Measurements from ENCODE around the gene NUP37.
A peak's percentile ranks its signal among the peaks of the same experiment; 100 is the strongest.
"Not testable (repeated sequence)": the region's sequence is repeated elsewhere in the genome, so short reads cannot be mapped to it uniquely, and the experiment has no call there.

Gene NUP37

GRCh38 chr12:102119674-102120563 lies at the start of gene NUP37, which contains the start of gene PARPBP:
Gene NUP37, minus strand, starts transcription at chr12:102120114. Its CDS starts 1,596 bp downstream, at chr12:102118518.
Gene PARPBP, plus strand, starts transcription at chr12:102120183. Its CDS starts 3,706 bp downstream, at chr12:102123889.
- peak; percentile 90 for DNase-seq

- no peak for DNase-seq
These were observed 48.1 kb upstream of the NUP37 start for GRCh38 chr12:102167821-102168604.

GRCh38 chr12:102163383-102163782 lies 43.5 kb upstream of the NUP37 start:
- no peak for DNase-seq

GRCh38 chr12:102155206-102155605 lies 35.3 kb upstream of the NUP37 start:
- not testable (repeated sequence) for DNase-seq

- DNase-seq: not testable (repeated sequence)
These were observed 27.2 kb upstream of the NUP37 start for GRCh38 chr12:102147062-102147587.

- DNase-seq: no peak
These were observed 24.3 kb upstream of the NUP37 start for GRCh38 chr12:102144221-102144620.

- DNase-seq: not testable (repeated sequence)
These were observed 23.0 kb upstream of the NUP37 start for GRCh38 chr12:102142866-102143373.

GRCh38 chr12:102137619-102138018 lies 17.7 kb upstream of the NUP37 start:
- DNase-seq: not testable (repeated sequence)

- DNase-seq: not testable (repeated sequence)
These were observed 11.5 kb upstream of the NUP37 start for GRCh38 chr12:102131442-102131841.

- not testable (repeated sequence) for DNase-seq
These were observed 10.8 kb upstream of the NUP37 start for GRCh38 chr12:102130720-102131119.

GRCh38 chr12:102121328-102121727 lies 1.4 kb upstream of the NUP37 start:
- DNase-seq: not testable (repeated sequence)

- DNase-seq: peak; percentile 22
These were observed 972 bp upstream of the NUP37 start for GRCh38 chr12:102120886-102121285.

- DNase-seq: no peak
These were observed 605 bp upstream of the NUP37 start for GRCh38 chr12:102120564-102120873.

- no peak for DNase-seq
These were observed 1.0 kb downstream of the NUP37 start for GRCh38 chr12:102118874-102119273.

GRCh38 chr12:102116392-102116791 lies 3.5 kb downstream of the NUP37 start:
- DNase-seq: no peak

GRCh38 chr12:102114212-102114611 lies 5.7 kb downstream of the NUP37 start:
- no peak for DNase-seq

GRCh38 chr12:102110782-102111181 lies 9.1 kb downstream of the NUP37 start:
- no peak for DNase-seq

GRCh38 chr12:102107970-102108369 lies 11.9 kb downstream of the NUP37 start:
- no peak for DNase-seq

- DNase-seq: no peak
These were observed 13.0 kb downstream of the NUP37 start for GRCh38 chr12:102106905-102107304.

GRCh38 chr12:102096855-102097254 lies 23.1 kb downstream of the NUP37 start:
- DNase-seq: no peak

- peak; percentile 16 for DNase-seq
These were observed 24.1 kb downstream of the NUP37 start for GRCh38 chr12:102095677-102096263.

- DNase-seq: peak; percentile 36
These were observed 26.6 kb downstream of the NUP37 start for GRCh38 chr12:102093319-102093718.

Data from fibroblast of skin of right biceps (primary cell).